ENCODE measurements around the gene ADAMTSL2.

Gene ADAMTSL2

DNA sequence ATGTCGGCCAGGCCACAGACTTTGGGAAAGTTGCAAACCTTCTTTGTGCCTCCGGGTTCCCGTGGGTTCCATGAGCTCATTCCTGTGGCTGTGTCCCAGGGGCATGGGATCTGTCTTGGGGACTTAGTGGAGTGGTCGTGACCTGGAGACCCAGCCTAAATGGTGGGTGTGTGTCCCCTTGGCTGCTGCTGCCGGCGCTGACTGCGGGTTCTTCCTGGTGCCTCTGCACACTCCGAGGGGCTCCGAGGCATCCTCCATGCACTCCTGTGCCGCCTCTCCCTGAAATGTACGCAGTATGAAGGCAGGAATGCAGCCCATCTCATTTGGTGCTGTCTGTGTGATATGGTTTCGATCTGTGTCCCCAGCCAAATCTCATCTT is 34.6 kb upstream of the ADAMTSL2 start:
- DNase-seq (ENCODE audit: low read depth in 2 of 2), result no peak

DNA sequence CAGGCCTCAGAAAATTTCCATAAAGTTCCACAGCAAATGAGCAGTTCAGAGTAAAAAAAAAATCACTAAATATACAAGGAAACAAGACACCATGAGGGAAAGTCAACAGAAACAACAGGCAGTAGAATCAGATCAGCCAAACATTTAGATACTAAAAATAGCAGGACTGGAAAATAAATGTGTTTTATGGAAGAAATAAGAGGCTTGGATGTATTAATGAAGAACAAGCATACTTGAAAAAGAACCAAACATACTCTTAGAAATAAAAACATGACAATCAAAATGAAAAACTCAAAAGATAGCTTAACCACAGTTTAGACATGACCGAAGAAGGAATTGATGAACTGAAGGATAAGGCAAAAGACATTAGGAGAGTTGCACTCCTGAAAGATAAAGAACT is 32.4 kb upstream of the ADAMTSL2 start:
- DNase-seq (ENCODE audit: low read depth in 2 of 2), result no peak

DNA sequence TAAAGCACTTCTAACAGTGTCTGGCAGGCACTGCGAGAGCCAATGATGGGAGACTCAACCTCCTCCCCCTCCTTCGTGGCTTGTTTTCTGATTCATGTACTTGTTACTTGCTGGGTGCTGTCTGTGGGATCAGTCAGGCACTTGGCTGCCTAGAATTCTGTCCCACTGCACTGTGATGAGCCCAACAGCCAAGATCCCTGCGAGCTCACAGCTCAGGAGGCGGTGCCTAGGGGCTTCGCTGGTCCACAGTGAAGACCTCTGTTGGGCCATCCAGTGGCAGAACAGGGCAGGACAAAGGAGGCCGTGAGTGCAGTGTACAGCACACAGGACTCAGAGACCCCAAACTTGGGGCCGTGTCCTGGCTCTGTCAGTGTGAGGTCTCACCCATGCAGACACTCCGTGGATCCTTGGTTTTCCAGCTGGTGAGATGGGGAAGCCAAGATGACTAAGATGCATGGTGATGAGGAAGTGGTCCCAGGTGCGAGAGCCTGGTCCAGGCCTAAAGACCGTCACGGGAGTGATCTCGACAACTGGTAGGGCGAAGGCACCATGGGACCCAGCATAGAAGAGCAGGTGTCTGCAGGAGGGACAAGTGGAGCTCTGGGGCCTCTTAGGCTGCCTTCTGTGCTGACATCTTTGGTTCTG is 29.2 kb upstream of the ADAMTSL2 start:
- DNase-seq (ENCODE audit: low read depth in 2 of 2), result no peak

DNA sequence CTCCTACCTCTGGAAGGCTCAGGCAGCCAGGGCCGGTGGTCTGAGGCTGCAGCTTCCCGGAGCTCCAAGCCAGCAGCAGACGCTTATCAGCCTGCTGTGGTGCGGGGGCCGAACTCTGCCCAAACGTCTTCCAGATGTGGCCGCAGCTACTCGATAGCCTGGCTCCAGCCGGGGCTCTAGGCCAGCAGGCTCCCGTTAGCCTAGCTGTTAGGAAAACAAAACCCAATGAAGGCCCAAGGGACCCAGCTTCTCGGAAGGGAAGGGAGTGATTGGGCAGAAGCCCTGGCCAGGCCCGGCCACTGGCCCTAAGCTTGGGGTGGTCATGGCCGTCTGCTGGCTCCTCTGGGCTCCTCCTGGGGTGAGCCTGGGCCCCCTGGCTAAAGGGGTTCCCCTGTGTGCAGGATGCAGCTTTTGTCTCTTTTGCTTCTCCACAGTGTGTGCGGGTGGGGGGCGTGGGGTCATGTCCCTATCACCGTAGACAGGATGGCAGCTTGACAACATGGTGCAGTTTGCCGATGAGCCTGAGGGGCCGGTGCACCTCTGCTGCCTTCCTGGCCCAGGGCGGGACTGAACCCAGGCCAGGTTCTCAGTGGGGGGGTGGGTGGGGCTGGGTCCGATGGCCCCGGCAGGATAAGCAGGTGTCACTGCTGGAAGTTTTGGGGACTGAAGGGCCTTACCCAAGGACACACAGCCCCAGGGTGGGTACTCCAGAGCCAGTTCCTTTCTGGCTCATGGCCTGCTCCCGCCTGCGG is 28.4 kb upstream of the ADAMTSL2 start:
- no peak for DNase-seq (ENCODE audit: low read depth in 2 of 2)

DNA sequence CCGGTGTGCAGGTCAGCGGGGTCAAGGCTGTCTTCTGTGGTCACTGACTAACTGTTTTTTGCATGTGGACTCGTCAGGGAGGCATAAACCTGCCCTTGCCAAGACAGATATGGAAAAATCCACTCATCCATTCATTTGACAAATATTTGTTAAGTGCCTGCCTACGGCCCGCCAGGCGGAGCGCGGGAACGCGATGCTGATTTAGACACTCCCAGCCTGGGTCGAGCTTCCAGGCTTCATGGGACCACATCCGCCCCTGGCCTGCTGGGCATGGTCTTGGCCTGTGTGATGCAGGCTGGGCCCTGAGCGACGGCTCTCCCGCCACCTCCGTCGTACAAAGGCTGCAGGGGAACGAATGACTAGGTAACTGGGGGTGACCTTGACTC is 27.9 kb upstream of the ADAMTSL2 start:
- DNase-seq (ENCODE audit: low read depth in 2 of 2), result no peak

DNA sequence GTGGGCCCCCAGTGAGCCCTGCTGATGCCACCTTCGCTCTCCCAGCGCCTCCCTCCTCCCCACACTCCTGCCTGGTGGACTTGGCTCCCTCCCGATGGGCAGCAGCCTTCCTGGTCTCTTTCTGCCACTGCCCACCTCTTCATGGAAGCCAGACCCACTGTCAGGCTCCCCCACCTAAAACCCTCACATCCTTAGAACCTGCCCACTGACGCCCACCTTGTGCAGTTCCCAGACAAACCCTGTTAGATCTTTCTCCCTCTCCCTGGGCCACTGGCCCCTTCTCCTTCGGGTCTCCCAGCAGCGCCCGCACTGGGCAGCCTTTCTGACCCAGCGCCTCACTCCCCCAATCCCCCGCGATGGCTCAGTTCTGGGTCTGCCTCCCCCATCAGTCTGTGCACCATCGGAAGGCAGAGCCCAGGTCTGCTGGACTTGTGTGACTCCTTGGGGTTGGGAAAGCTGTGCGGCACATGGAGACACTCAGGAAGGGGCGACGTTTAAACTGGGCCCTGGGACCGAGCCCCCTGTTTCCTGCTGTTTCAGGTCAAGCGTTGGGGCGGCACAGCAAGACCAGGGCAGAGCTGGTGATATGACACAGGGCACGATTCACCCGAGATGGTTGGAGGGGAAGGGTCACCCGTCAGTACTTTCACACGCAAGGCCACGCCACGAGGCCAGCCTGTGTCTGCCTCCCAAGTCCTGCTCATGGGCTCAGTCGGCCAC is 27.1 kb upstream of the ADAMTSL2 start:
- no peak for DNase-seq (ENCODE audit: low read depth in 2 of 2)

DNA sequence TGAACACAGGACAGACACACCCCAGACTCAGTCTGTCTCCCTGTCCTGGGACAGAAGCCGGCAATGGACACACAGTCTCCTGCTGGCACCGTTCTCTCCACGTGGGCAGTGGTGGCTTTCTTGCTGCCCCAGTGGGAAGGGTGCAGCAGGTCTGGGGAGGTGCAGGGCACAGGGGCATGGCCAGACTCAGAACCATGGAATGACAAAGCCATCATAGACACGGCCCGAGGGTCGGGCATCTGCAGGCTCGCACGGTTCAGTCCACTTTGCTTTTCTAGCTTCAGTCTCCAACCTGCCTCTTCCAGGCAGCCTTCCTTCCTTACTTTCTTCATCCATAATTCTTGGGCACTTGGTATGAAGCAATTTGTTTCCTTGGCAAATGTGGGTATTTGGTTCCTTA is 26.5 kb upstream of the ADAMTSL2 start:
- no peak for DNase-seq (ENCODE audit: low read depth in 2 of 2)

DNA sequence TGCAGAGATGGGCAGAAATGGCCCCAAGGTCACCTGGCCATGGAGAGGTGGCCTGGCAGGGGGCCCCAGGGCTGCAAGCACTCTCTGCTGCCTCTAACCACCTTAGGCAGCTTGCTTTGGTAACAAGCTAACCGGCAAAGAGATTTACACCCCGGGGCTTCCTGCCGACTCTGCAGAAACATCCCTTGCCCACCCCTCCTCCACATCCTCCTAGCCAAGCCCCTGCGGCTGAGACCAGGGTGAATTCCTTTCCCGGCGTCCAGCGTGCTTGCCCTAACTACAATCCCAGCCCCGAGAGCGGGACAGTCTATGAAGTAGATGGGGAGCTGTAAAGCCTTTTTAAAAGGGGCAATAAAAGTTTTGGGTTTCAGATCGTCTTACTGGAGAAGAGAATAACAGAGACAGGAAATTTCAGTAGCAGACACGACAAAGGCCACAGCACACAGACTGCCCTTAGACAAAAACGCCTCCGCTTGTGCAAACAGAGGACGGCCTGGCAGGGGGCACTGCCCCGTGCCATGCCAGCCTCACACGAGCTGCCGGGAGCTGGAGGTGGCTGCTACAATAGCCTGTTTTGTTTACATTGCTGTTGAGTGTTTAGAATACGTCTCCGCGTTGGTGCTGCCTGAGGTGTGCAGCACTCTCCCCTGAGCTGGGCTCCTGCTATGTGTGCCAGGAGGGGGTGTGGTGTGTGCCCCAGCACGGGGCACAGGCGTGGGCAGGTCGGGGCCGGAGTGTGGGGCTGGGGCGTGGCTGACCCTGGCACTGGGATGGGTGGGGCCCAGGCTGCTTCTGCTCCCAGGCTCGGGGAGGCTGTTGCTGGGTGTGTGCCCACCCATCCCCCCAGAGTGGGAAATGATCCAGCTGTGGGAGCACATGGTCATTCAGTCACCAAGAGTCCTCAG is 25.1 kb upstream of the ADAMTSL2 start:
- DNase-seq (ENCODE audit: low read depth in 2 of 2), result no peak

DNA sequence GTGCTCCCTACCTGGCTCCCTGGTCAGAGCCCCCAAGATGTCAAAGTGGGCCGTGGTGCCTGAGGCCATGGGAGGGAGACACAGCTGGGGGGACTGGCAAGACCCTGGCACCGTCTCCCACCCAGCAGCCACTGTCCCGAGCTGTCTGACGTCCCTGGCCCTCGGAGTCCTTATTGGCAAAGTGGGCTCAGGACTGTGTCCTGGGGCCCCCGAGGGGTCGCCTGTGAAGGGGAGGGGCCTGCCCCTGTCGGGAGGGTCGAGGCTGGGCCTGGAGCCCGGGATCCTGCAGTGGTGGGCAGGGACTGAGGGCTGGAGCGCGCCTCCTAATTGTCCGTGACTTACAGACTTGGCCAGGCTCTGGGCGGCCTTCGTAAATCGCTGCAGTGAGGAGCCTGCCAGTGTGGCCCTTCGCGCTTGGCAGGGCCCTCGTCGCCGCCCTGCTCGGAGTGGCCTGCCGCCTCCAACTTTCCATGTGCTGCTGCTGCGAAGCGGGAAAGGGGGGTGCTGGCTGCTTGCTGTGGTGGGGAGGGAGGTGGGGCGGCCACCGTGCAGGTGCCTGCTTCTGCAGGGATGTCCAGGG is 23.5 kb upstream of the ADAMTSL2 start:
- DNase-seq (ENCODE audit: low read depth in 2 of 2), result no peak

DNA sequence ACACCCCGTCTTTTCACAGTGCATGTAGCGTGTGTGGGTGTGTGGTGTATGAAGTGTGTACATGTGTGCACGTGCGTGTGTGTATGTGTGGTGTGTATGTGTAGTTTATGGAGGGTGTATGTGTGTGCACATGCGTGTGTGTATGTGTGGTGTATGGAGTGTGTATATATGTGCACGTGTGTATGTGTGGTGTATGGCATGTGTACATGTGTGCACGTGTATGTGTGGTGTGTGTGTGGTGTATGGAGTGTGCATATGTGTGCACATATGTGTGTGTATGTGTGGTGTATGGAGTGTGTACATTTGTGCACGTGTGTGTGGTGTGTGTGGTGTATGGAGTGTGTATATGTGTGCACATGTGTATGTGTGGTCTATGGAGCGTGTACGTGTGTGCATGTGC is 22.9 kb upstream of the ADAMTSL2 start:
- no peak for DNase-seq (ENCODE audit: low read depth in 2 of 2)

DNA sequence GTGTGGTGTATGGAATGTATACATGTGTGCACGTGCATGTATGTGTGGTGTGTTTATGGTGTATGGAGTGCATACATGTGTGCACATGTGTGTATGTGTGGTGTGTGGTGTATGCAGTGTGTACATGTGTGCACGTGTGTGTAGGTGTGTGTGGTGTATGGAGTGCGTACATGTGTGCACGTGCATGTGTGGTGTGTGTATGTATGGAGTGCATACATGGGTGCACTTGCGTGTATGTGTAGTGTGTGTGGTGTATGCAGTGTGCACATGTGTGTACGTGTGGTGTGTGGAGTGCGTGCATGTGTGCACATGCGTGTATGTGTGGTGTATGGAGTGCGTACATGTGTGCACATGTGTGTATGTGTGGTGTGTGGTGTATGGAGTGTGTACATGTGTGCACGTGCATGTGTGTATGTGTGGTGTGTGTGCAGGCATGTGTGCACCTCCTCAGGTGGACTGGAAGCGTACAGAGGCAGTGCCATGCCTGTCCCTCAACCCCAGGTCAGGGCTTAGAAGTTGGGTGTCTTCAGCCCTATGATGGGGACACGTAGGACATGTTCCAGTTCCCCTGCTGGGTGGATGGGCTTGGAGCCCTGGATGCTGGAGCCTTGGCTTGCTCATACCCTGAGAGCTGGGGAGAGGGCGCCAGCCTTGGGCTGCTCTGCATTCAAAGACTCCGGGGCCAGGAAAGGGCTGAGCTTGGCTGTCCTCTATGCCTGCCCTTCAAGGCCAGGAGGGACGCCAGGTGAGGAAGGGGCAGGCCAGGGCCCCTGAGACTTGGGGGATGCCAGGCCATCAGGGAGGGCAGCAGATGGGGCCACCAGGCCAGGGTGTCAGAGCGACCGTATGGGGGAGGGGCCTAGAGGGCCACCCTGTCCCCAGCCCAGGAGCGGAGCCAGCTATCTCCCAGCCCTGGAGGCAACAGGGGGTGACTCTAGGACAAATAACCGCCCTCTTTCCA is 22.0 kb upstream of the ADAMTSL2 start:
- DNase-seq (ENCODE audit: low read depth in 2 of 2), result no peak

DNA sequence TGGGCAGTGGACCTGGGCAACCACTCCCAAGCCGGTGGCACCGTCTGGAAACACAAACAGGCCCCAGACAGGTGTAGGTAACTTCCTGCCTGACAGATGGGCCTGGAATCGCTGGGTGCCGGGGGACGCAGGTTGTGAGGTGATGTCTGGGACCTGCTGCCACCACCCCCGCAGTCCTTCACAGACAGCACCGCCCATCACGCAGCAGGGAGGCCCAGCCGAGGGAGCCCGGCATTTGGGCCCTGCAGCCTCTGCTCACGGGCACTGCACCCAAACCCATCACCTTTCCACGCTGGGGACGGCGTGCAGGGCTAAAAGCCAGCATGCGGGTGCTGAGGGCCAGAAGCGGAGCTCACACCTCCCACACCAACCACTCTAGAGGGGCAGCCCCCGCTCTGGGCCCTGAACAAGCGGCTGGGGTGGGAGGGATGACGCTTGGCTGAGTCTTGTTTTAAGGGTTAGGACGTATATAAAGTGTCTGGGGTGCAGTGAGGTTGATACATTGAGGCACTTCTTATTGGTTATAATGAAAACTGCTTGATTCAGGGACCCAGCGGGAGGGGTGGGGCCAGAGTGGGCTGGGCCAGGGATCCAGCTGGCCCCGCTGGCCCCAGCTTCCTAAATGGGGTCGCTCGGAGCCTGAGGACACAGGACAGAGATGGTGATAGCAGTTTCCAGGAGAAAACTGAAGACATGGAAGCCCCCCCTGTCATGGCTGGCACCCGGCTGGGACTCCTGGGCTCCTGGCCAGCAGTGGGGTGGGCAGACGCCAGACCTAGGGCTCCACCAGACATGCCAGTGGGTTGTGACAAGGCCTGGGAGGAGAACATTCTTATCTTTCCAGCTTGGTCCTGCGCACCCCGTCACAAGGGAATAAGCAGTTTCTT is 21.0 kb upstream of the ADAMTSL2 start:
- no peak for DNase-seq (ENCODE audit: low read depth in 2 of 2)

DNA sequence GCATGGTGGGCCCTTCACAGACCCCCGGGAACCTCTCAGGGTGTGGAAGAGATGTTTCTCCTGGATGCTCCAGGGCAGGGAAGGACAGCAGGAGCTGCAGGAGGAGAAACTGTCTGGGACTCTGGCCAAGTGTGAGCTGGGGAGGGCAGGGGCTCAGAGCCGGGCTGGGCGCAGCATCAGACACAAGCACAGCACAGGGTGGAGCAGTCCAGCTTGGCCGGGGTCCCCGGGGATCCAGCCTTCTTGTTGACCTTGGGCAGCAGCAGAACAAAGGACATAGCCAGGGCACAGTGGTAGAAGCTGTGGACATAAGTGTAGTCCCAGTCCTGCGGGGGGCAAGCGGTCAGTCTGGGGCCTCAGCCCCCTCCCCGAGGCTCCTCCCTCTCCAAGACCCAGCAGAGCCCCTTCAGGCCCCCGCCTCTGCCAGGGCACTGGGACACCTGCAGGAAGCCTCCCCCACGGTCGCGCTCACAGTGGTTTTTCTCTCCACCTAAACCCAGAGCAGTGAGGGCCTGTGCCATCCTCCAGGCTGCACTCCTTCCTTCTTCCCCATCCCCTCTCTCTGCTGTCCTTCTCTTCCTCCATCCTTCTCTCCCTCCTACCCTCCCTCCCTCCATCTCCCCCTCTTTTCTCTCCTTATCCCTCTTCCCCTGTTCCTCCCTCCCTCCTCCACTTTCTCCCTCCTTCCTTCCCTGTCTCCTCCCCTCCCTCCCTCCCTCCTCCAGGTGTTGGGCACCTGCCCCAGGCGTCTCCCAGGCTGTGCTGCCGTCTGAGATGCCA is 19.9 kb upstream of the ADAMTSL2 start:
- DNase-seq (ENCODE audit: low read depth in 2 of 2), result no peak

DNA sequence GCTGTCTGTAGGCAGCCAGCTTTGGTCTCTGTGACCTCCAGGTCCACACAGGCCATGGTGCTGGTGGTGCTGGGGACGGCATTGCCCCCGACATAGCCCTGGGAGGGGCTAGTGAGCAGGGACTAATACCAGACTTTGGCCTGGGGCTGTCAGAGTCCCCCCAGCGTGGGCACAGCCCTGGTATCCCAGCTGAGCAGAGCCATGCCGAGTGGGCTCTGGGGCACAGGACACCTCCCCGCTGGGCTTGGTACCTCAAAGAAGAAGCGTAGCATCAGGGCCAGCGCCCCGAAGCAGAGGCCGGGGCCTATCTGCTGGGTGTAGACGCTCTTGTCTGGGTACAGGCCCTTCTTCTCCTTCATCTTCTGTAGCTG is 19.3 kb upstream of the ADAMTSL2 start:
- DNase-seq (ENCODE audit: low read depth in 2 of 2), result no peak

DNA sequence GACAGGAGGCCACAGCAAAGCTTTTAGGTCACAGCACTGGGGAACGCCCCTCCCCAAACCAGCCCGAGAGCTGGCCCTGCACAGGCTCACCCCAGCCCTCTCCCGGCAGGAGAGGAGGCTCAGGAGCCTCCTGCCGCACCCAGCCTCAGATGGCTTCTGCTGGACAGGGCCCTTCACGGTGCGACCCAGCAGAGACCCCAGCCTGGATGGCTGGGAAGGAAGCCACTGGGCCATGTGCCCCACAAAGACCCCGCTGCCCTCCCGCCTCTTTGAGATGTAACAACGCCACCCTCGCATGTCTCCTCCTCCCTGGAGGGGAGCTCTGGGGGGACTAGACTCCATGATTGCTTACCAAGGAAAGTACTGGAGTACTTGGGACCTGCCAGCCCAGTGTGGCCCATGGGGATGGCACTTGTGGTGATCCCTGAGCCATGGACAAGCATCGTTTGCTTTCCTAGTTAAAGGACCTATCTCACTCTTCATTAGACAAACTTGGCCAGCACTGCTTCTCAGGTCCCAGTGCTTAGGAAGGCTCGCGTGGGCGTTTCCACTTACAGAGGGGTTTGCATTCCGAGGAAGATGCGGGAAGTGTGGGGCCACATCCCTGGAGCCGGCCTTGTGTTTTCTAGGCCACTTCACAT is 18.8 kb upstream of the ADAMTSL2 start:
- no peak for DNase-seq (ENCODE audit: low read depth in 2 of 2)

DNA sequence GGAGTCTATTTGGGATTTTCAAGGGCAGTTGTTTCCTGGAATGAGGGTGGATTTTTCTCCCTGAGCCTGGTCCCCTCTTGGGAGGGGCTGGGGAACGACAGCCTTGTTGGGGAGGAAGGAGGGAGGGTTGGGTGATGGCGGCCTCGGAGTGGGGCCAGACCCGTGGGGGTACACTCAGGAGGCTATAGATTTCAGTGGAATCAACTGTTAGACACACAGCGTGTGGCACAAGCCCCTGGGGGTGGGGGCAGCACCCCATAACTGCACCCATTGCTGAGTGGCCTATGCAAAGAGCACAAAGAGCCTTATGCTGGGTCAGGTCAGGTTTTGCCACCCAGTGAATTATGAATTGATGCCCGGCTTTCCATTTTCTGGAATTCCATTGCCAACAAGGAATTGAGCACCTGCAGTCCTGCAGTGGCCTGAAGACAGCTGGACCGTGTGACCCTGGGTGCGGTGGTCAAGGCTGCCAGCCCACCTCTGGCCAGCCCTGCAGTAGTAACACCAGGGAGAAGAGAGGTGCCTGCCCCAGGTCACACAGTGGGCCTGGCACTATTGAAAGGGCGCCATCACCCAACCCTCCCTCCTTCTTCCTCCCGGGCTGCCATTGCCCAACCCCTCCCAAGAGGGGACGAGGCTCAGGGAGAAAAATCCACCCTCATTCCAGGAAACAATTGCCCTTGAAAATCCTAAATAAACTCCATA is 18.1 kb upstream of the ADAMTSL2 start:
- no peak for DNase-seq (ENCODE audit: low read depth in 2 of 2)

DNA sequence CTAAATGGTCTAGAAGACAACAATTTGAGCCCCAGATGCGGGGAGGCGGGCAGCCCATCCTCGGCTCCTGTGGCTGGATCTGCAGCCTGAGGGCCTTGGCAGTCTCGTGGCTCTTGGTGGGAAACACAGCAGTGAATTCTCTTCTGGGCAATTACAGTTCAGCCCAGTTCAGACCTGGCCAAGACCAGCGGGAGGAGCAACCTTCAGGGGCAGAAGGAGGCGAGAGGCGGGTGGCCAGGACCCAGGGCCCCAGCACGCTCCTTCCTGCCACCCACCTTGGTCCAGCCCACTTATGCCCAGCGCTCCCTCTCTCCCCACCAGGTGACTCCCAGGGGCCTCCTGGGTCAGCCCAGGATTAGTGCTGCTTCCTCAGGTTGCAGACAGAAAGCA is 17.5 kb upstream of the ADAMTSL2 start:
- no peak for DNase-seq (ENCODE audit: low read depth in 2 of 2)

DNA sequence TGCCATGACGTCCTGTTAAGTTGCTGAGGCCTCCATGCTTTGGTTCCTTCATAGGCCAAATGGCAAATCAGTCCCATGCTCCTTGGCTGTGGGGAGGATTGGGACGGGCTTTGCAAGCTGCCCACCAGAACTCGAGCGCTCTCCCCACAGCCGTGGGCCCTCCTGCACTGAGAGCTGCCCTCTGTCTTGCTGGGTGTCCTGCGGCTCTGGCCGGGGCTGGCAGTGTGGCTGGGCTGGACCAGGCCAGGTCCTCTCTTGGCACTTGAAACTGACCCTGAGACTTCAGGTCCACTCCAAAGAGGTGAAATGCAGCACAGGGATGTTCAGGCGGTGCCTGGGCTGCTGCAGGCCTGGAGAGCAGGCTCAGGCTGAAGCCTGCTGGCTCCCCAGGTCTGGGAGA is 16.8 kb upstream of the ADAMTSL2 start:
- DNase-seq (ENCODE audit: low read depth in 2 of 2), result no peak

All from stimulated activated CD4-positive, alpha-beta T cell treated with anti-CD3 and anti-CD28 coated beads, Interleukin-1b, Interleukin-23, amount 100 ng/mL, for 1 hour (primary cell).